ENCODE measurements around the gene GPR157.

DNA sequence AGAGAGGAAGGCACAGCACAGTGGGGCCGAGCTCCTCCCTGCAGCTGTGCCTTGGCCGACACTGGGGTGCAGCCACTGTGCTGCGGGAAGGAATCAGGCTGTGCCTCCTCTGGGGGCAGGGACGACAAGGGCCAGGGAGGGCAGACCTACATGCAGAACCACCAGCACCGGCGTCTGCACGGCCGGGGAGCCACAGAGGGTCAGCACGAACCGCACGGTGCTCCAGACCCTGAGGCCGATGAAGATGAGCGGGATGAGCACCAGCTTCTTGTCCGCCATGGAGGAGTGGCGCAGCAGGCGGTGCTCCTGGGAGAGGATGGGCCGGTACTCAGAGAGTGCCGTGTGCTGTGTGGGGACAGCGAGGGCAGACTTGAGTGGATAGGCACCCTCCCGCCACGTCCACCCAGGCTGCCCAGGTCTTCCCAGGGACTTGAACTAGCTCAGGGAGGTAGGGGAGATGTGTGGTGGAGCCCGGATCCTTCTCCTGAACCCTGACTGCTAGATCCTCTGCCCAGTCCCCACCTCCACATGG, 23.5 kb downstream of the GPR157 start:
- TF ChIP-seq, protein P1, sequence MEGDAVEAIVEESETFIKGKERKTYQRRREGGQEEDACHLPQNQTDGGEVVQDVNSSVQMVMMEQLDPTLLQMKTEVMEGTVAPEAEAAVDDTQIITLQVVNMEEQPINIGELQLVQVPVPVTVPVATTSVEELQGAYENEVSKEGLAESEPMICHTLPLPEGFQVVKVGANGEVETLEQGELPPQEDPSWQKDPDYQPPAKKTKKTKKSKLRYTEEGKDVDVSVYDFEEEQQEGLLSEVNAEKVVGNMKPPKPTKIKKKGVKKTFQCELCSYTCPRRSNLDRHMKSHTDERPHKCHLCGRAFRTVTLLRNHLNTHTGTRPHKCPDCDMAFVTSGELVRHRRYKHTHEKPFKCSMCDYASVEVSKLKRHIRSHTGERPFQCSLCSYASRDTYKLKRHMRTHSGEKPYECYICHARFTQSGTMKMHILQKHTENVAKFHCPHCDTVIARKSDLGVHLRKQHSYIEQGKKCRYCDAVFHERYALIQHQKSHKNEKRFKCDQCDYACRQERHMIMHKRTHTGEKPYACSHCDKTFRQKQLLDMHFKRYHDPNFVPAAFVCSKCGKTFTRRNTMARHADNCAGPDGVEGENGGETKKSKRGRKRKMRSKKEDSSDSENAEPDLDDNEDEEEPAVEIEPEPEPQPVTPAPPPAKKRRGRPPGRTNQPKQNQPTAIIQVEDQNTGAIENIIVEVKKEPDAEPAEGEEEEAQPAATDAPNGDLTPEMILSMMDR (IDR thresholded peaks at IDR 0.05), result no peak
- TF ChIP-seq POLR2A (IDR thresholded peaks at IDR 0.05), result no peak

Data from body of pancreas (tissue), 4 donors.